ENCODE results near the gene LMOD1. TPM values are rescaled to one million over a fixed set of nuclear protein-coding genes. Genes with fewer than 3 reads are reported as not detected.
A peak's percentile ranks its signal among the peaks of the same experiment; 100 is the strongest.

The LMOD1 gene
- polyA plus RNA-seq, 3 donors = not detected

- no peaks in the 10 kb centered on the region for H4K20me1 ChIP-seq (ENCODE audit: insufficient read depth, low read length)
- peak within 1 kb of the TSS; percentile 90 for H3K4me2 ChIP-seq (replicated peaks; ENCODE audit: extremely low read depth, low read length, poor library complexity, severe bottlenecking)
- peak within 1 kb of the TSS; percentile 48 to 74 (median 49) for H3K4me3 ChIP-seq (replicated peaks in 1 of 3; ENCODE audit: low read depth in 2 of 3, low read length in 3 of 3)
- DNase-seq = peak; percentile 33 to 40 (median 38)
- peak within 1 kb of the TSS in 2 of 7 donors; percentile 13 to 68 for H3K27ac Mint-ChIP-seq
- no peaks in the 10 kb centered on the region for H3K79me2 ChIP-seq (ENCODE audit: insufficient read depth, low read length)
- H3K36me3 ChIP-seq (replicated peaks in 1 of 2; ENCODE audit: control insufficient read depth in 1 of 2, insufficient read depth in 2 of 2, low read length in 2 of 2) = no peaks in the 10 kb centered on the region
- H3K9me3 ChIP-seq (replicated peaks in 1 of 2; ENCODE audit: control insufficient read depth in 1 of 2, insufficient read depth in 1 of 2, low read length in 2 of 2) = peaks cover 0 to 6% of the 10 kb centered on the region in 2 donors
- peaks cover 0 to 6% of the 10 kb centered on the region in 2 donors for H3K36me3 Mint-ChIP-seq
- H2AFZ ChIP-seq (ENCODE audit: insufficient read depth, low read depth, low read length, poor library complexity, severe bottlenecking) = peak within 1 kb of the TSS; percentile 95
- H3K9me3 Mint-ChIP-seq = peaks cover 0 to 13% (median 0%) of the 10 kb centered on the region in 7 donors
- H3K4me1 Mint-ChIP-seq = peaks cover 22% of the 10 kb centered on the region
- H3K27me3 ChIP-seq (ENCODE audit: control insufficient read depth in 2 of 2, insufficient read depth in 2 of 2, low read length in 2 of 2) = peaks cover 19 to 51% of the 10 kb centered on the region in 2 donors
- H3K9ac ChIP-seq (ENCODE audit: insufficient read depth, low read length, poor library complexity, severe bottlenecking) = peak within 1 kb of the TSS; percentile 62
- WGBS (ENCODE audit: insufficient coverage) = 10% methylated on average over 46 of the region's 49 CpGs
- H3K4me1 ChIP-seq (ENCODE audit: control insufficient read depth in 1 of 2, insufficient read depth in 2 of 2, low read length in 2 of 2) = peaks cover 20 to 23% of the 10 kb centered on the region in 2 donors
- TF ChIP-seq CTCF (IDR thresholded peaks at IDR 0.05) = no peak
- intact Hi-C loops (cut with micrococcal nuclease) = loop anchor here in 1 of 2 donors (10.0 kb wide), 1 partner anchor 256 kb away; the partner anchor contains the start of gene ARL8A
- H3K4me3 Mint-ChIP-seq = peak within 1 kb of the TSS; percentile 79 to 90
- no peak within 1 kb of the TSS for H3K27ac ChIP-seq (ENCODE audit: low read depth in 1 of 2, low read length in 2 of 2)
- H3K27me3 Mint-ChIP-seq (ENCODE audit: low read depth in 3 of 3) = peaks cover 43 to 60% (median 53%) of the 10 kb centered on the region in 3 donors
These were observed 57.9 kb downstream of the LMOD1 start, which contains the start of gene SHISA4 for GRCh38 chr1:201888282-201889089. Gene SHISA4 (plus strand): TSS chr1:201888898. CDS start chr1:201888995, 97 bp downstream.

- peak overlapping the region in 1 of 2 donors; percentile 88 for H3K4me3 Mint-ChIP-seq
- Histone ChIP-seq H2AFZ (ENCODE audit: insufficient read depth, low read depth, low read length, poor library complexity, severe bottlenecking) (no peak overlapping the region), H3K36me3 (replicated peaks in 1 of 2; ENCODE audit: control insufficient read depth in 1 of 2, insufficient read depth in 2 of 2, low read length in 2 of 2) (no peaks in the 10 kb centered on the region), H4K20me1 (ENCODE audit: insufficient read depth, low read length) (no peaks in the 10 kb centered on the region), H3K9ac (ENCODE audit: insufficient read depth, low read length, poor library complexity, severe bottlenecking) (no peak overlapping the region), H3K27ac (ENCODE audit: low read depth in 1 of 2, low read length in 2 of 2) (no peak overlapping the region), H3K27me3 (ENCODE audit: control insufficient read depth in 2 of 2, insufficient read depth in 2 of 2, low read length in 2 of 2) (peaks cover 19 to 51% of the 10 kb centered on the region in 2 donors), H3K4me2 (replicated peaks; ENCODE audit: extremely low read depth, low read length, poor library complexity, severe bottlenecking) (no peak overlapping the region), H3K4me1 (ENCODE audit: control insufficient read depth in 1 of 2, insufficient read depth in 2 of 2, low read length in 2 of 2) (peaks cover 32 to 35% of the 10 kb centered on the region in 2 donors), H3K79me2 (ENCODE audit: insufficient read depth, low read length) (no peaks in the 10 kb centered on the region), H3K9me3 (replicated peaks in 1 of 2; ENCODE audit: control insufficient read depth in 1 of 2, insufficient read depth in 1 of 2, low read length in 2 of 2) (peaks cover 0 to 6% of the 10 kb centered on the region in 2 donors), H3K4me3 (replicated peaks in 1 of 3; ENCODE audit: low read depth in 2 of 3, low read length in 3 of 3) (no peak overlapping the region)
- intact Hi-C loops (cut with micrococcal nuclease) = loop anchor here in 1 of 2 donors (10.0 kb wide), 1 partner anchor 258 kb away; the partner anchor contains the start of gene ARL8A
- H3K4me1 Mint-ChIP-seq = peaks cover 30% of the 10 kb centered on the region
- H3K27ac Mint-ChIP-seq = no peak overlapping the region
- 100% methylated on average over 4 of the region's 5 CpGs for WGBS (ENCODE audit: insufficient coverage)
- no peak for TF ChIP-seq CTCF (IDR thresholded peaks at IDR 0.05)
- peaks cover 0 to 6% of the 10 kb centered on the region in 2 donors for H3K36me3 Mint-ChIP-seq
- peaks cover 43 to 60% (median 53%) of the 10 kb centered on the region in 3 donors for H3K27me3 Mint-ChIP-seq (ENCODE audit: low read depth in 3 of 3)
- peaks cover 0 to 13% (median 0%) of the 10 kb centered on the region in 7 donors for H3K9me3 Mint-ChIP-seq
- DNase-seq = no peak
These were observed 59.1 kb downstream of the LMOD1 start for GRCh38 chr1:201887116-201887866.

Data from CD14-positive monocyte (primary cell).